Activated naive CD4-positive, alpha-beta T cell (primary cell): ENCODE measurements around the gene OR1K1.
"Not testable (repeated sequence)": the region's sequence is repeated elsewhere in the genome, so short reads cannot be mapped to it uniquely, and the experiment has no call there.

Source experiments
- DNase-seq, 4 experiments: peaks; one replicate each; lab custom pipeline; 2025; lab: John Stamatoyannopoulos, UW

OR1K1 gene, protein sequence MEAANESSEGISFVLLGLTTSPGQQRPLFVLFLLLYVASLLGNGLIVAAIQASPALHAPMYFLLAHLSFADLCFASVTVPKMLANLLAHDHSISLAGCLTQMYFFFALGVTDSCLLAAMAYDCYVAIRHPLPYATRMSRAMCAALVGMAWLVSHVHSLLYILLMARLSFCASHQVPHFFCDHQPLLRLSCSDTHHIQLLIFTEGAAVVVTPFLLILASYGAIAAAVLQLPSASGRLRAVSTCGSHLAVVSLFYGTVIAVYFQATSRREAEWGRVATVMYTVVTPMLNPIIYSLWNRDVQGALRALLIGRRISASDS

GRCh38 chr9:122800066-122801060 is at the start of gene OR1K1:
OR1K1 (plus strand) TSS chr9:122800123; CDS start chr9:122800123, 0 bp downstream.
- no peak for DNase-seq

DNA sequence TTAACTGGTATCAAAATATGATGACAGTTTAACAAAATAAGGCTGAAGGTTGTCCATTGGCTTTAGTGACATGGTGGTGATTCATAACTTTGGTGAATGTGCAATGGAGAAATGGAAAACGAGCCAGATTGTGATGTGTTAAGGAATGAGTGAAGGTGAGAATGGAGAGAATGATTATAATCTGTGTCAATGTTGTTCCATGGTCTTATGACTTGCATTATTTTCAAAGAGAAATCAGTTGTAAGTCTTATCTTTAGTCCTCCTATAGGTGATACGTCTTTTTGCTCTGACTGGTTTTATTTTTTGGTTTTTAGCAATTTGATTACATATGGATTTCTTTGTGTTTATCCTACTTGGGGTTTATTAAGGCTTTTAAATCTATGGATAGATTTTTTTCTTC is 45.1 kb upstream of the OR1K1 start:
- no peak for DNase-seq

GRCh38 chr9:122767817-122768216 is 32.1 kb upstream of the OR1K1 start:
- no peak for DNase-seq

GRCh38 chr9:122777052-122777451 is 22.9 kb upstream of the OR1K1 start:
- DNase-seq, result no peak

- DNase-seq, result no peak
Observed at GRCh38 chr9:122777935-122778627, 21.8 kb upstream of the OR1K1 start.

DNA sequence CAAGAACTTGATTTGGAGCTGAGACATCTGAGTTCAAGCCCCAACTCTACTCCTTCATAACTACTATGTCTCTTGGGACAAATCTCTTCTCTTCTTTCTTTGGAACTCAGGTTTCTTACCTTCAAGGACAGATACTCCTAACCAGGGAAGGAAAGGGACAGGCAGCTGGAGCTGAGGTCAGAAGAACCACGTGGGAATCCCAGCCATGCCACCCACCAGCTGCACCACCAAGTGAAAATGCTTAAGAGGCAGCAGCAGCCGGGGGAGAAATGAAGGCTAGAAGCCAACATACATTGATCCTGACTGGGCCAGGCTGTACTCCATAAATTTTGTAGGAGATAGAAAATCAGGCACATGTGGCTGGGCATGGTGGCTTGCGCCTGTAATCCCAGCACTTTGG is 20.7 kb upstream of the OR1K1 start:
- DNase-seq, result no peak

GRCh38 chr9:122780026-122780425 is 19.9 kb upstream of the OR1K1 start:
- no peak for DNase-seq

DNA sequence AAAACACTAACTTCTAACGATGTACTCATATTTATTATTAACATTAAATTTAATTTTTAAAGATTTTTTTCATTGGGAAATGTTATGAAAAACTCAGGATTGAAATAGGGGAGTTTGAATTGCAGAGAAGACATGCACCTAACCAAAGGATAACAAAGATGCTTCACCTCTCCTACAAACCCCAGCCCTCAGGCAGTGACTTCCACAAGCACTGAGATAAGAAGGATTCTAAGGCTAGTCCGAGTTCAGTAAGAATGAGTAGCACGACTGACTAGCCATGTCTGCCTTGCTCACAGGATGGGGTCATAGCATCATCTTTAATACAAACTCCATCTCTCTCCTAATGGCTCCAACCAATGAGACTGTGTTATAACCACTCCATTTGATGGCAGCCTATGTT is 18.3 kb upstream of the OR1K1 start:
- no peak for DNase-seq

GRCh38 chr9:122785269-122785668 is 14.7 kb upstream of the OR1K1 start:
- no peak for DNase-seq

DNA sequence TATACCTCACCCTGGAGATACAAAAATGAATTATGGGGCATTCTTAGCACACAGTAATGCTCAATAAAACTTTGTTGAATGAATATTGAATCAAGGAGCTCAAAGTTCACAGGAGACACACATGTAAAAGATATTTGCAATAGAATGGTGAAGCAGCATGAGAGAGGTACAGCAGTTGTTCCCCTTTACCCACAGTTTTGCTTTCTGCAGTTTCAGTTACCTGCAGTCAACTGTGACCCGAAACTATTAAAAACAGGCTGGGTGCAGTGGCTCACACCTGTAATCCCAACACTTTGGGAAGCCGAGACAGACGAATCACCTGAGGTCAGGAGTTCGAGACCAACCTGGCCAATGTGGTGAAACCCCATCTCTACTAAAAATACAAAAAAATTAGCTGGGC is 13.6 kb upstream of the OR1K1 start:
- no peak for DNase-seq

- no peak for DNase-seq
Observed at GRCh38 chr9:122788831-122789230, 11.1 kb upstream of the OR1K1 start, which contains the start of gene OR5C1. OR5C1 (plus strand) TSS chr9:122788933; CDS start chr9:122788933, 0 bp downstream.

GRCh38 chr9:122789256-122790046 is 10.5 kb upstream of the OR1K1 start:
- DNase-seq, result no peak

- no peak for DNase-seq
Observed at GRCh38 chr9:122791872-122792669, 7.9 kb upstream of the OR1K1 start.

GRCh38 chr9:122797316-122798063 is 2.4 kb upstream of the OR1K1 start:
- no peak for DNase-seq

DNA sequence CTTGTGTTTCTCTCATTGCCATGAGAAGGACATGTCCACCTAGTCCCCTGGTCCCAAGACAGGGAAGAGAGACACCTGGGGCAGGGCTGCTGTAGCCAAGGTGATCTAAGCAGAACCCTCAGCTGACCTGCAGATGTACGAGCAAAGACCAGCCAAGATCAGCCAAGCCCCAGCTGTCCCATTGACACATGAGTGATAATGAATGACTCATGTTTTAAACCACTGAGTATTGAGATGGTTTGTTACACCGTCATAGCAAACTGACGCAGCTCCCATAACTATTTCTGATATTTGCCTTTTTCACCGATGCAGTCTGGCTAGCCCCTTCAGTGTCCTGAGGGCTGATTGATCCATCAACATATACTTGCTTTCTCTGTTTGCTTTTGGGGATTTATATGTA is 6.7 kb downstream of the OR1K1 start:
- DNase-seq, result no peak

DNA sequence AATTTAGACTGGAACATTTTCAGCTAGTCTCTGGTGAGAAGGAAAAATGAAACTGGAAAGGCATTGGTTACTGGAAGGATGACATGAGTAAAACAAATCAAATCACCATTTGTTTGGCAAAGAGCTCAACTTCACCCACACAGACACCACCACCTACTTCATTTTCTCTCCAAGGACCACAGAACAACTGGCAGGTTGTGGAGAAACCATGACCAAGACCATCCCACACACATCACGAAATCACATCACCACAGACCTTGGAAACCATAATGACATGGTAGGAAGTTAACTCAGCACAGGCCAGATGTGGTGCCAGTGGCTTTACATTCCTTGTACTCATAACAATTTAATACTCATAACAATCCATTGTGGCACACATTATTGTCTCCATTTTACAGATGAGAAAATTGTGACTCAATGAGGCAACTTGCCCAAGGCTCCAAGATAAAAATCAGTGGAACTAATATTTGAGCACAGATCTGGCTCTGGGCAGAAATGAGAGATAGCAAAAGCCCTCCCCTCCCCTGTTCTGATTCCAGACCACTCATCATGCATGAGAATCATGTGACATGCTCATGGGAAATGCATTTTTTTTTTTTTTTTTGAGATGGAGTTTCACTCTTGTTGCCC is 7.5 kb downstream of the OR1K1 start:
- DNase-seq, result no peak

- DNase-seq, result no peak
Observed at GRCh38 chr9:122808141-122808540, 8.2 kb downstream of the OR1K1 start.

GRCh38 chr9:122809261-122809660 is 9.3 kb downstream of the OR1K1 start:
- DNase-seq, result not testable (repeated sequence)

DNA sequence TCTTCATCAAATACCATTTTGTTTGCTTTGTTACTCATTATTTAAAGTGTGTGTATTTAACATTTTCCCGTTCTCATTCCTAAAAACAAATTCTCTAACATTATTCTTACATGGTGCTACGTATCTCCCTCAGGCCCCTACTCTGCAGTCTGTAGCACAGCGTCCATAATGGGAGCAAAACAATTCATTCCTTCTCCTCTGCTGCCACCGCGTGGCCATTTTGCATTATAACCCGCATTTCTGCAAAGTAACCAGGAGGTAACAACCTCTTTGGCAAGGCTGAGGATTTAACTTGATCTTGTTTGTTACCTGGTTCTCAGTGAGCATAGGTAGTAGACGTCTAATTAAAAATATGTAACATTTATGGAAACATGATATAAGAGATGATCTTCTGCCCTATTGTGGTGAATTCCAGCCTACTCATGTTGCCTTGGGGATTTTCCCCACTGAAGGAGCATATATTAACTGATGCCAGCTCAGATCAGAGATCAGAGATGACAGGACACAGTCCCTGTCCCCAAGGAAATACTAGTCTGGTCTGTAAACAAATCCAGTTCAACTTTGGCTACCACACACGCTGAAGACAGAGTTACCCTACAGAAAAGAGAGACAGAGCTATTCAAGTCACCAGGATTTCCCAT is 10.5 kb downstream of the OR1K1 start:
- DNase-seq, result peak; percentile 22 to 59 (median 49)
